Neutrophil (primary cell): ENCODE measurements around the gene CD8B2.

Experiments
- H3K27ac ChIP-seq: fragments of 200-600 bp; sonication (generic); 2 replicates; pipeline ENCODE4 v1.5.1; 2016; ENCODE audit warnings: mild to moderate bottlenecking, moderate library complexity
- H3K27me3 ChIP-seq: fragments of 200-600 bp; sonication (generic); 2 replicates; pipeline ENCODE4 v1.6.0; 2016; ENCODE audit warnings: mild to moderate bottlenecking
- H3K36me3 ChIP-seq: fragments of 200-600 bp; sonication (generic); 2 replicates; pipeline ENCODE4 v1.5.1; 2017
- H3K4me1 ChIP-seq, 2 experiments: fragments of 200-600 bp in 1 of 2; sonication (generic) in 1 of 2; 1 replicate in 1 of 2; 2 replicates in 1 of 2; pipeline versions ENCODE4 v1.5.1 to v1.6.1; 2013 to 2016; ENCODE audit warnings: low read depth in 1 of 2, low read length in 1 of 2, mild to moderate bottlenecking in 1 of 2, moderate library complexity in 1 of 2; ENCODE audit not compliant: control insufficient read depth in 1 of 2, insufficient read depth in 1 of 2
- H3K4me3 ChIP-seq, 2 experiments: fragments of 200-600 bp in 1 of 2; sonication (generic) in 1 of 2; 1 replicate in 1 of 2; 2 replicates in 1 of 2; pipeline ENCODE4 v1.5.1; 2013 to 2016; ENCODE audit warnings: low read depth in 1 of 2, low read length in 1 of 2, mild to moderate bottlenecking in 1 of 2, moderate library complexity in 1 of 2
- H3K9me3 ChIP-seq: fragments of 200-600 bp; sonication (generic); 2 replicates; pipeline ENCODE4 v1.5.1; 2016
- CTCF ChIP-seq: fragments of 200-600 bp; sonication (generic); IDR thresholded peaks from 2 replicates; pipeline ENCODE4 v1.5.1; 2016; ENCODE audit warnings: antibody characterized with exemption

The CD8B2 gene

DNA sequence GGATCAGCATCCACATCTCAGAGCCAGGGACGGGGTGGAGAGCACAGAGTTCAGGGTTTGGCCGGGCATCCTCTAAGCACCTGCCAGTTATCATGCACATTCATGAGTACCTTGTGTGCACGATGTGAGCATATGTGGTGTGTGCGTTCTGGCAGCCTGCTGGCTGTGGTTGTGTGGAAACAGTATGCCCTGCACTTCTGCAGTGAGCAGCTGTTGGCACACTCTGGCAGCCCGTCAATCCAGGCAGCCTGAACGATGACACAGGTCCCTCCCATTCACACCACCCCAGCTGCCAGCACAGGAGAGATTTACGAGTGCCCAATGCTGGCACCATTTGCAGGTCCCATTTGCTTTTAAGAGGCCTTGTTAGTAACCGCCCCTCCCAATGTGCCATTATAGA, 74.2 kb downstream of the CD8B2 start:
- H3K36me3 ChIP-seq = no peaks in the 10 kb centered on the region
- H3K9me3 ChIP-seq = no peaks in the 10 kb centered on the region
- peaks cover 4% of the 10 kb centered on the region for H3K27me3 ChIP-seq
- TF ChIP-seq CTCF = no peak
- no peak overlapping the region for H3K4me3 ChIP-seq
- H3K27ac ChIP-seq = no peak overlapping the region
- no peaks in the 10 kb centered on the region for H3K4me1 ChIP-seq

GRCh38 chr2:106561803-106562202, 74.6 kb downstream of the CD8B2 start:
- H3K4me3 ChIP-seq = no peak overlapping the region
- H3K27ac ChIP-seq = no peak overlapping the region
- H3K27me3 ChIP-seq = peaks cover 4% of the 10 kb centered on the region
- TF ChIP-seq CTCF = no peak
- no peaks in the 10 kb centered on the region for H3K9me3 ChIP-seq
- no peaks in the 10 kb centered on the region for H3K36me3 ChIP-seq
- no peaks in the 10 kb centered on the region for H3K4me1 ChIP-seq

DNA sequence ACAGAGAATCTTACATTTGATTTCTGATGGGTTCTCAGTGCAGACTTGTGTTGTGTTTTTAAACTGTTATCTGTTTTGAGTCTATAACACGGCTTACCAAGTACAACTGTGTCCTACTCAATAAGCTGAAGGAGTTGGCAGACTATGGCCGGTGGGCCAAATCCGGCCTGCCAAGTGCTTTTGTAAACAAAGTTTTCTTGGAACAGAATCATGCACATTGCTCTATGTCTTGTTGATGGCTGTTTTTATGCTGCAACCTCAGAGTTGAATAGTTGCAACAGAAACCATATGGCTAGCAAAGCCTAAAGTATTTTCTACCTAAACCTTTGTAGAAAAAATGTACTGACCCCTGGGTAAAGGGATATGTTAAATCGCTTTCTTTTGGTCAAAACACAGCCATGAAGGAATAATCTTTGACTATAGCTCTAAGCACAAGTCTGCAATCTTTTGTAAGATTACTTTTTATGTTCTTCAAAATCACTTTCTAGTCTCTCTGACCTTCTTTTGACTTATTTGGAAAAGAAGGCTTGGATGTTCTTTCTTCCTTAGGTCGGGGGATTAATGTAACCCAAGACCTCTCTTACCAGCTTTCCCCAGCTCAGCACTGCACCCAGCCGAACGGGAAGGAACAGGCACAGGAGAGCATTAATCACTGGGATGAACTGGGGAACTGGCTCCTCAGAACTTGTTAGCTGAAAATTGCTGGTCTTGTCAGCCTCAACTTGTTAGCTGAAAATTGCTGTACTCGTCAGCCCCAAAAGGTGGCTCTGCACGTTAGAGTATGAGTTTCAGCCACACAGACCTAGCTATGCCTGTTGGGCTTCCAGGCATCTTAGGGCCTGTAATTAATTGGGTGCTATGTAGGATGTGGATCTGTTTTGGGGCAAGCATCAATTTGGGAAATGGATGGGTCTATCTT, 75.4 kb downstream of the CD8B2 start:
- no peak for TF ChIP-seq CTCF
- H3K9me3 ChIP-seq = no peaks in the 10 kb centered on the region
- H3K27me3 ChIP-seq = peaks cover 4% of the 10 kb centered on the region
- no peak overlapping the region for H3K4me3 ChIP-seq
- H3K4me1 ChIP-seq = no peaks in the 10 kb centered on the region
- H3K27ac ChIP-seq = no peak overlapping the region
- H3K36me3 ChIP-seq = no peaks in the 10 kb centered on the region

GRCh38 chr2:106563195-106563594, 76.0 kb downstream of the CD8B2 start:
- no peak overlapping the region for H3K4me3 ChIP-seq
- TF ChIP-seq CTCF = no peak
- no peaks in the 10 kb centered on the region for H3K4me1 ChIP-seq
- H3K9me3 ChIP-seq = no peaks in the 10 kb centered on the region
- H3K36me3 ChIP-seq = no peaks in the 10 kb centered on the region
- H3K27ac ChIP-seq = no peak overlapping the region
- peaks cover 4% of the 10 kb centered on the region for H3K27me3 ChIP-seq

GRCh38 chr2:106565599-106565998, 78.4 kb downstream of the CD8B2 start:
- no peaks in the 10 kb centered on the region for H3K4me1 ChIP-seq
- H3K9me3 ChIP-seq = no peaks in the 10 kb centered on the region
- TF ChIP-seq CTCF = no peak
- no peaks in the 10 kb centered on the region for H3K36me3 ChIP-seq
- no peak overlapping the region for H3K4me3 ChIP-seq
- H3K27ac ChIP-seq = no peak overlapping the region
- peaks cover 4% of the 10 kb centered on the region for H3K27me3 ChIP-seq
